Right renal cortex interstitium (tissue), 3 donors: ENCODE measurements around the gene KRTAP17-1. TPM values are rescaled to one million over a fixed set of nuclear protein-coding genes. Genes with fewer than 3 reads are reported as not detected.

Experiments
- polyA plus RNA-seq, 3 donors: library from polyadenylated mRNA; unstranded; fragments of 120-200 nt; gene quantifications; one replicate each; pipeline ENCODE4 v1.2.1, GENCODE V29; 2013; ENCODE audit not compliant: insufficient read length in 3 of 3

KRTAP17-1 gene
- polyA plus RNA-seq, 3 donors, result not detected

Other genes starting within 250 kb of the KRTAP17-1 start
- not detected for gene KRTAP2-4, start 249.8 kb downstream of the KRTAP17-1 start, polyA plus RNA-seq
- gene KRTAP4-7, start 231.6 kb downstream of the KRTAP17-1 start, polyA plus RNA-seq, result not detected
- not detected for gene KRTAP4-8, start 217.6 kb downstream of the KRTAP17-1 start, polyA plus RNA-seq
- not detected for gene KRTAP4-16, start 213.5 kb downstream of the KRTAP17-1 start, polyA plus RNA-seq
- not detected for gene KRTAP4-9, start 210.3 kb downstream of the KRTAP17-1 start, polyA plus RNA-seq
- not detected for gene KRTAP4-11, start 197.3 kb downstream of the KRTAP17-1 start, polyA plus RNA-seq
- gene KRTAP4-12, start 191.5 kb downstream of the KRTAP17-1 start, polyA plus RNA-seq, result not detected
- not detected for gene KRTAP4-6, start 175.2 kb downstream of the KRTAP17-1 start, polyA plus RNA-seq
- not detected for gene KRTAP4-5, start 165.9 kb downstream of the KRTAP17-1 start, polyA plus RNA-seq
- not detected for gene KRTAP4-4, start 155.0 kb downstream of the KRTAP17-1 start, polyA plus RNA-seq
- gene KRTAP4-3, start 147.5 kb downstream of the KRTAP17-1 start, polyA plus RNA-seq, result not detected
- not detected for gene KRTAP4-2, start 137.5 kb downstream of the KRTAP17-1 start, polyA plus RNA-seq
- not detected for gene KRTAP4-1, start 130.8 kb downstream of the KRTAP17-1 start, polyA plus RNA-seq
- gene KRTAP9-1, start 125.8 kb downstream of the KRTAP17-1 start, polyA plus RNA-seq, result not detected
- gene KRTAP9-2, start 89.1 kb downstream of the KRTAP17-1 start, polyA plus RNA-seq, result not detected
- not detected for gene KRTAP9-3, start 83.3 kb downstream of the KRTAP17-1 start, polyA plus RNA-seq
- gene KRTAP9-8, start 77.7 kb downstream of the KRTAP17-1 start, polyA plus RNA-seq, result not detected
- not detected for gene KRTAP9-4, start 66.0 kb downstream of the KRTAP17-1 start, polyA plus RNA-seq
- not detected for gene KRTAP9-9, start 60.3 kb downstream of the KRTAP17-1 start, polyA plus RNA-seq
- gene KRTAP9-6, start 50.3 kb downstream of the KRTAP17-1 start, polyA plus RNA-seq, result under 1 TPM; 0.10 to 0.14 (median 0.11) TPM
- gene KRTAP9-7, start 40.0 kb downstream of the KRTAP17-1 start, polyA plus RNA-seq, result not detected
- gene KRTAP29-1, start 12.9 kb downstream of the KRTAP17-1 start, polyA plus RNA-seq, result not detected
- gene KRTAP16-1, start 6.4 kb downstream of the KRTAP17-1 start, polyA plus RNA-seq, result not detected
- gene KRT33A, start 35.1 kb upstream of the KRTAP17-1 start, polyA plus RNA-seq, result not detected
- gene KRT33B, start 54.1 kb upstream of the KRTAP17-1 start, polyA plus RNA-seq, result not detected
- gene KRT34, start 66.6 kb upstream of the KRTAP17-1 start, polyA plus RNA-seq, result not detected
- gene KRT31, start 81.9 kb upstream of the KRTAP17-1 start, polyA plus RNA-seq, result not detected
- not detected for gene KRT37, start 108.9 kb upstream of the KRTAP17-1 start, polyA plus RNA-seq
- gene KRT38, start 125.3 kb upstream of the KRTAP17-1 start, polyA plus RNA-seq, result not detected
- not detected for gene KRT32, start 151.7 kb upstream of the KRTAP17-1 start, polyA plus RNA-seq
- gene KRT35, start 165.4 kb upstream of the KRTAP17-1 start, polyA plus RNA-seq, result under 1 TPM in 1 of 3 donors, not detected in 2; 0.10 TPM
- gene KRT36, start 174.2 kb upstream of the KRTAP17-1 start, polyA plus RNA-seq, result not detected
- under 1 TPM in 1 of 3 donors, not detected in 2; 0.34 TPM for gene KRT13, start 189.9 kb upstream of the KRTAP17-1 start, polyA plus RNA-seq
- gene KRT15, start 203.2 kb upstream of the KRTAP17-1 start, polyA plus RNA-seq, result 1 to 10 TPM in 1 of 3 donors, under 1 TPM in 2; 0.60 to 1.3 (median 0.89) TPM
- 100 to 1,000 TPM; 139 to 220 (median 177) TPM for gene KRT19, start 212.6 kb upstream of the KRTAP17-1 start, polyA plus RNA-seq